Esophagus muscularis mucosa (tissue), 4 donors: ENCODE data around the gene KRTAP4-16. TPM values are rescaled to one million over a fixed set of nuclear protein-coding genes. Genes with fewer than 3 reads are reported as not detected.
"Not testable (repeated sequence)": the region's sequence is repeated elsewhere in the genome, so short reads cannot be mapped to it uniquely, and the experiment has no call there.

Experiments
- DNase-seq: peaks from one replicate; pipeline ENCODE4 v3.0.0-alpha.2; 2017; ENCODE audit errors: extremely low spot score
- H3K27ac ChIP-seq, 4 donors: fragments of 200-600 bp; sonication (generic); replicated peaks in 1 of 4; 1 replicate in 3 of 4; 2 replicates in 1 of 4; pipeline ENCODE4 v1.5.1; 2016 to 2019; ENCODE audit warnings: mild to moderate bottlenecking in 1 of 4
- H3K27me3 ChIP-seq, 4 donors: fragments of 200-600 bp; sonication (generic); one replicate each; pipeline versions ENCODE4 v1.5.1 to v1.6.0; 2016 to 2019
- H3K36me3 ChIP-seq, 4 donors: fragments of 200-600 bp; sonication (generic); one replicate each; pipeline ENCODE4 v1.5.1; 2016 to 2019
- H3K4me1 ChIP-seq, 4 donors: fragments of 200-600 bp; sonication (generic); one replicate each; pipeline ENCODE4 v1.5.1; 2016 to 2019
- H3K4me3 ChIP-seq, 4 donors: fragments of 200-600 bp; sonication (generic); 1 replicate in 2 of 4; 2 replicates in 2 of 4; pipeline ENCODE4 v1.5.1; 2016 to 2019; ENCODE audit warnings: mild to moderate bottlenecking in 4 of 4, moderate library complexity in 1 of 4
- H3K9me3 ChIP-seq, 4 donors: fragments of 200-600 bp; sonication (generic); 1 replicate in 3 of 4; 2 replicates in 1 of 4; pipeline ENCODE4 v1.5.1; 2016 to 2019
- EP300 ChIP-seq: sonication (generic); formaldehyde crosslinking; IDR thresholded peaks from one replicate; pipeline ENCODE4 v1.6.1; 2017; ENCODE audit warnings: antibody characterized with exemption
- POLR2A ChIP-seq: fragments of 450-650 bp; IDR thresholded peaks from one replicate; pipeline ENCODE4 v1.6.1; 2017; ENCODE audit warnings: antibody characterized with exemption, moderate library complexity, mild to moderate bottlenecking, low read depth
- POLR2AphosphoS5 ChIP-seq, 2 donors: sonication (generic); formaldehyde crosslinking; IDR thresholded peaks; one replicate each; pipeline ENCODE4 v1.6.1; 2017; ENCODE audit warnings: antibody characterized with exemption in 2 of 2
- WGBS: methylation state at CpG from one replicate; pipeline ENCODE4 v1.1.5; 2018; 5-methylcytosine and 5-hydroxymethylcytosine counted together
- intact Hi-C: fragments of 100-400 bp; cut with DNase I; formaldehyde crosslinking; loops from one replicate; pipeline ENCODE4 v1.15.1; 2023
- total RNA-seq, 4 donors: library from RNA; depleted of rRNA; stranded (reverse); fragments of >200 nt; gene quantifications; one replicate each; pipeline versions ENCODE4 v1.1.0 to v1.2.1, GENCODE V29; 2016
- TF ChIP-seq, protein P1 (sequence below), 3 experiments: fragments of 200-600 bp in 2 of 3; fragments of 450-650 bp in 1 of 3; sonication (generic) in 2 of 3; IDR thresholded peaks; one replicate each; pipeline ENCODE4 v1.5.1; 2017 to 2019; ENCODE audit warnings: antibody characterized with exemption in 3 of 3, mild to moderate bottlenecking in 2 of 3, moderate library complexity in 1 of 3

KRTAP4-16 gene
- not detected for total RNA-seq

DNA sequence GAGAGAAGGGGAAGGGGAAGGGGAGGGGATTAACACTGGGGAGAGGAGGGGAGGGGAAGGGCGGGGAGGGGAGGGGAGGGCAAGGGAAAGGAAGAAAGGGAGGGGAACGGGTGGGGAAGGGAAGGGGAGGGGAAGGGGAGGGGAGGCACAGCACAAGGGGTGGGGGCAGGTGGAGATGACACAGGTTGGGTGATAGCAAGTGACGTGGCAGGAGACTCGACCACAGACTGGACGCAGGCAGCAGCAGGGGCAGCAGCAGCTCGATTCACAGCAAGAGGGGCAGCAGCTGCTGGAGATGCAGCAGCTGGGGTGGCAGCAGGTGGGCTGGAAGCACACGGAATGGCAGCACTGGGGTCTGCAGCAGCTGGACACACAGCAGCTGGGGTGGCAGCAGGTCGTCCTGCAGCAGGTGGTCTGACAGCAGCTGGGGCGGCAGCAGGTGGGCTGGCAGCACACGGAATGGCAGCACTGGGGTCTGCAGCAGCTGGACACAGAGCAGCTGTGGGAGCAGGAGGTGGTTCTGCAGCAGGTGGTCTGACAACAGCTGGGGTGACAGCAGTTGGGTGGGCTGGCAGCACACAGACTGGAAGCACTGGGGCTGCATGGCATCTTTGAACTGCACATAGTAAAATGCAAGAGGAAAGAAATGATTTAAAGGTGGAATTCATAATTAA, at the start of gene KRTAP4-16:
Gene KRTAP4-16 (minus strand): TSS at position 624 of the 674 bp plus-strand sequence. CDS start 0 bp downstream, at position 624.
- no peaks in the 10 kb centered on the region for H3K4me1 ChIP-seq
- no peak within 1 kb of the TSS for H3K4me3 ChIP-seq
- H3K27me3 ChIP-seq, result peaks cover 0 to 12% (median 0%) of the 10 kb centered on the region in 4 donors
- TF ChIP-seq EP300 (no peak), POLR2AphosphoS5 (IDR thresholded peaks at IDR 0.05) (no peak), POLR2A (no peak)
- TF ChIP-seq, protein P1, sequence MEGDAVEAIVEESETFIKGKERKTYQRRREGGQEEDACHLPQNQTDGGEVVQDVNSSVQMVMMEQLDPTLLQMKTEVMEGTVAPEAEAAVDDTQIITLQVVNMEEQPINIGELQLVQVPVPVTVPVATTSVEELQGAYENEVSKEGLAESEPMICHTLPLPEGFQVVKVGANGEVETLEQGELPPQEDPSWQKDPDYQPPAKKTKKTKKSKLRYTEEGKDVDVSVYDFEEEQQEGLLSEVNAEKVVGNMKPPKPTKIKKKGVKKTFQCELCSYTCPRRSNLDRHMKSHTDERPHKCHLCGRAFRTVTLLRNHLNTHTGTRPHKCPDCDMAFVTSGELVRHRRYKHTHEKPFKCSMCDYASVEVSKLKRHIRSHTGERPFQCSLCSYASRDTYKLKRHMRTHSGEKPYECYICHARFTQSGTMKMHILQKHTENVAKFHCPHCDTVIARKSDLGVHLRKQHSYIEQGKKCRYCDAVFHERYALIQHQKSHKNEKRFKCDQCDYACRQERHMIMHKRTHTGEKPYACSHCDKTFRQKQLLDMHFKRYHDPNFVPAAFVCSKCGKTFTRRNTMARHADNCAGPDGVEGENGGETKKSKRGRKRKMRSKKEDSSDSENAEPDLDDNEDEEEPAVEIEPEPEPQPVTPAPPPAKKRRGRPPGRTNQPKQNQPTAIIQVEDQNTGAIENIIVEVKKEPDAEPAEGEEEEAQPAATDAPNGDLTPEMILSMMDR (IDR thresholded peaks at IDR 0.05), result no peak
- H3K36me3 ChIP-seq, result no peaks in the 10 kb centered on the region
- no peak within 1 kb of the TSS for H3K27ac ChIP-seq
- no peaks in the 10 kb centered on the region for H3K9me3 ChIP-seq
- no peak for DNase-seq
- intact Hi-C loops, result no loop called here
- 49% methylated on average over 7 of the region's 10 CpGs for WGBS

DNA sequence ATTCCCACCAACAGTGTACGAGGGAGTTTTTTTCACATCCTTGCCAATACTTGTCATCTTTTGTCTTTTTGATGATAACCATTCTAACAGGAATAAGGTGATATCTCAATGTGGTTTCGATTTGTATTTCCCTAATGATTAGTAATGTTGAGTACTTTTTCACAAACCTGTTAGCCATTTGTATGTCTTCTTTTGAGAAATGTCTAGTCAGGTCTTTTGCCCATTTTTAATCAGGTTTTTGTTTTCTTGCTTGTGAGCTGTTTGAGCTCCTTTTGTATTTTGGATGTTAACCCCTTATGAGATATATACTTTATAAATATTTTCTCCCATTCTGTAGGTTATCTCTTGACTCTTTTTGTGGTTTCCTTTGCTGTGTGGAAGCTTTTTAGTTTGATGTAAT, 49.5 kb upstream of the KRTAP4-16 start:
- TF ChIP-seq POLR2A (no peak), EP300 (no peak), POLR2AphosphoS5 (IDR thresholded peaks at IDR 0.05) (no peak)
- TF ChIP-seq, protein P1 (IDR thresholded peaks at IDR 0.05), result no peak
- H3K27ac ChIP-seq, result no peak overlapping the region
- H3K4me1 ChIP-seq, result no peaks in the 10 kb centered on the region
- intact Hi-C loops, result no loop called here
- WGBS, result 78% methylated on average over 2 of the region's 2 CpGs
- peaks cover 0 to 4% (median 0%) of the 10 kb centered on the region in 4 donors for H3K27me3 ChIP-seq
- no peaks in the 10 kb centered on the region for H3K9me3 ChIP-seq
- no peak overlapping the region for H3K4me3 ChIP-seq
- H3K36me3 ChIP-seq, result no peaks in the 10 kb centered on the region
- DNase-seq, result no peak

DNA sequence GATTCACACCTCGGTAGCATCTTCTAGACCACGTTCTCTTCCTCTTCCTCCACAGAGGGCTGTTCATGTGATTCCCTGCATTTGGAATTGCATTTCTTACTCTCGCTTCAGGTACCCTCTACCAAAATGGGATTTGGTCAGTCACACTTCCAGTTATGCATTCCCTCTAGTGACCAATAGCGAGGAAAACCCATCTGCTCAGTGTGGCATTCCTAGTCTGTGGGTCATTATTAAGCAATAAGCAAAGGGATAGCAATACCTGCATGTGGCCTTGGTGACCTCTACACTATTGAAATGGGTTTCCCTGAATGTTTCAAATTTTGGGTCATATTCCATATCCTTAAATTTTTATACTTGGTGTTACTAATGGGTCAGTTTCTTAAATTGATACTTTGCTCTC, 48.0 kb upstream of the KRTAP4-16 start:
- Histone ChIP-seq H3K36me3 (no peaks in the 10 kb centered on the region), H3K4me1 (no peaks in the 10 kb centered on the region), H3K4me3 (no peak overlapping the region), H3K9me3 (no peaks in the 10 kb centered on the region), H3K27ac (no peak overlapping the region), H3K27me3 (peaks cover 0 to under 1% (median 0%) of the 10 kb centered on the region in 4 donors)
- WGBS, result 89% methylated on average over 4 of the region's 4 CpGs
- TF ChIP-seq, protein P1 (IDR thresholded peaks at IDR 0.05), result no peak
- TF ChIP-seq EP300 (no peak), POLR2A (no peak), POLR2AphosphoS5 (IDR thresholded peaks at IDR 0.05) (no peak)
- DNase-seq, result no peak
- intact Hi-C loops, result no loop called here

DNA sequence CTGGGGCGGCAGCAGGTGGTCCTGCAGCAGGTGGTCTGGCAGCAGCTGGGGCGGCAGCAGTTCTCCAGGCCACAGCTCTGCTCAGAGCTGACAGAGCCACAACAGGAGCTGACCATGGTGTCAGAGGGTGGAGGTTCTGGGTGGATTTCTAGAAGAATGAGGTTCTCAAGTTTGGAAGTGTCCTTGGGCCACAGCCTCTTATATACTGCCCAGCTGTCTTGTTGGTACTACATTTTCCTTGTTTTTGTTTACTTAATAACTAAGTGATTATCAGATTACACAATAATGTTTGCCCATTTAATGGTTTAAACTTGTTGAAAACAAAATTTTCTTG, 47.6 kb upstream of the KRTAP4-16 start, which contains the start of gene KRTAP4-5:
Gene KRTAP4-5 (minus strand): TSS at position 174 of the 334 bp plus-strand sequence. CDS start 58 bp downstream, at position 116.
- Histone ChIP-seq H3K9me3 (no peaks in the 10 kb centered on the region), H3K27me3 (no peaks in the 10 kb centered on the region), H3K36me3 (no peaks in the 10 kb centered on the region), H3K27ac (no peak within 1 kb of the TSS), H3K4me1 (no peaks in the 10 kb centered on the region), H3K4me3 (no peak within 1 kb of the TSS)
- WGBS, result no CpG with 5 or more reads among the region's 2 CpGs
- no peak for DNase-seq
- TF ChIP-seq POLR2A (no peak), POLR2AphosphoS5 (IDR thresholded peaks at IDR 0.05) (no peak), EP300 (no peak)
- TF ChIP-seq, protein P1 (IDR thresholded peaks at IDR 0.05), result no peak
- intact Hi-C loops, result no loop called here

DNA sequence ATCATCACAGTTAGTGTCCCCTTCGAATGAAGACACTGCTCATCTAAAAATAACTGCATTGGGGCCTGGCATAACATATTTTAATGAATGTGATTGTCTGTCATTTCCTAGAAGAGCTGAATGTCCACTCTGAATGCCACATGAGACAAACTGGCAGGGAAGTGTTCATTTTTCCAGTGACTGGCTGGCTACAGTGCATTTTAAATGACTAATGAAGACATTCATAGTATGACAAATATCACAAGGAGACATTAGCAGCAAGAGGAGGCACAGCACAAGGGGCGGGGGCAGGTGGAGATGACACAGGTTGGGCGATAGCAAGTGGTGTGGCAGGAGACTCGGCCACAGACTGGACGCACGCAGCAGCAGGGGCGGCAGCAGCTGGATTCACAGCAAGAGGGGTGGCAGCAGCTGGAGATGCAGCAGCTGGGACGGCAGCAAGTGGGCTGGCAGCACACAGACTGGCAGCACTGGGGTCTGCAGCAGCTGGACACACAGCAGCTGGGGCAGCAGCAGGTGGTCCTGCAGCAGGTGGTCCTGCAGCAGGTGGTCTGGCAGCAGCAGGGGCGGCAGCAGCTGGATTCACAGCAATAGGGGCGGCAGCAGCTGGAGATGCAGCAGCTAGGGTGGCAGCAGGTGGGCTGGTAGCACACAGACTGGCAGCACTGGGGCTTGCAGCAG, 47.1 kb upstream of the KRTAP4-16 start:
- H3K9me3 ChIP-seq, H3K27ac ChIP-seq, H3K36me3 ChIP-seq, H3K4me3 ChIP-seq, H3K4me1 ChIP-seq, intact Hi-C loops, DNase-seq, H3K27me3 ChIP-seq: not testable (repeated sequence)
- 82% methylated on average over 9 of the region's 10 CpGs for WGBS
